ENCODE results near the gene ITPKC. TPM values are rescaled to one million over a fixed set of nuclear protein-coding genes. Genes with fewer than 3 reads are reported as not detected.

Gene ITPKC
- polyA plus RNA-seq, 1 of the 3 experiments (the other 2 are of a cell fraction), result 6.3 TPM

- H3K4me3 ChIP-seq (ENCODE audit: low read depth in 2 of 2, low read length in 1 of 2), result no peak overlapping the region
- H3K79me2 ChIP-seq (ENCODE audit: insufficient read depth), result no peaks in the 10 kb centered on the region
- no peaks in the 10 kb centered on the region for H3K9me2 ChIP-seq
- H3K9me3 ChIP-seq, result no peaks in the 10 kb centered on the region
- H3K27ac ChIP-seq (ENCODE audit: low read depth in 2 of 2, low read length in 1 of 2), result no peak overlapping the region
- H4K20me1 ChIP-seq (ENCODE audit: insufficient read depth), result no peaks in the 10 kb centered on the region
- no peaks in the 10 kb centered on the region for H3K27me3 ChIP-seq (ENCODE audit: insufficient read depth)
- DNase-seq, result no peak
- peaks cover 10 to 11% of the 10 kb centered on the region in 2 experiments for H3K36me3 ChIP-seq (replicated peaks in 1 of 2; ENCODE audit: control insufficient read depth in 1 of 2, insufficient read depth in 2 of 2, low read length in 1 of 2)
- no peak overlapping the region for H3K4me2 ChIP-seq
- TF ChIP-seq FOXJ3 (CRISPR knock-in tag; IDR thresholded peaks at IDR 0.05) (no peak), FOXM1 (IDR thresholded peaks at IDR 0.05; ENCODE audit: low read depth) (no peak), CTCF (IDR thresholded peaks at IDR 0.05) (no peak), TEAD4 (IDR thresholded peaks at IDR 0.05; ENCODE audit: borderline replicate concordance, insufficient read depth) (no peak), REST (IDR thresholded peaks at IDR 0.05; ENCODE audit: low read depth, low read length) (no peak), SMC3 (IDR thresholded peaks at IDR 0.05; ENCODE audit: low read depth, low read length) (no peak), USF2 (IDR thresholded peaks at IDR 0.05; ENCODE audit: borderline replicate concordance, low read depth, low read length) (no peak), IRF3 (IDR thresholded peaks at IDR 0.05; ENCODE audit: low read depth, low read length) (no peak), RXRA (IDR thresholded peaks at IDR 0.05; ENCODE audit: borderline replicate concordance, low read depth) (no peak), SIN3A (IDR thresholded peaks at IDR 0.05; ENCODE audit: borderline replicate concordance, low read depth, low read length) (no peak)
- ChIA-PET CTCF (no interaction called here), POLR2A (no interaction called here)
- WGBS (ENCODE audit: low lambda C conversion rate), result 86% methylated on average over 17 of the region's 22 CpGs
- H3K4me1 ChIP-seq (ENCODE audit: control insufficient read depth in 1 of 2, insufficient read depth in 2 of 2, low read depth in 1 of 2, low read length in 1 of 2), result no peaks in the 10 kb centered on the region
- H3F3A ChIP-seq (replicated peaks; ENCODE audit: insufficient read depth), result no peaks in the 10 kb centered on the region
- no peak overlapping the region for H2AFZ ChIP-seq (ENCODE audit: low read depth)
- H3K9ac ChIP-seq, result no peak overlapping the region
Observed at GRCh38 chr19:40739030-40739839, 22.3 kb downstream of the ITPKC start.

All from SK-N-SH (cell line).